Measurements from ENCODE around the gene CYBC1.

CYBC1 gene

DNA sequence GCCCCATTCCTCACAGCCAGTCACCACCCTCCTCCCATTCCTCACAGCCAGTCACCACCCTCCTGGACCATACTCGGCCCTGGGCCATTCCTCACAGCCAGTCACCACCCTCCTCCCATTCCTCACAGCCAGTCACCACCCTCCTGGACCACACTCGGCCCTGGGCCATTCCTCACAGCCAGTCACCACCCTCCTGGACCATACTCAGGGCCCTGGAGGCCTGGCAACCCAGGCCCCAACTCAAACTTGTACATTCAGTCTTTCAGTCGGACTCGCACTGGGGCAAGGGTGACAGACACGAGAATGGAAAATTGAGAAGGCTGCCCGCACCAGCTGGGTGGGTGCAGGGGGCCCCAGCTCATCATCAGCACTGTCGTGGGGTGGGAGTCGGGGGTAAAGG, 38.6 kb upstream of the CYBC1 start:
- no peak overlapping the region for H3K4me3 ChIP-seq (ENCODE audit: low read depth, low read length)
- no peak for DNase-seq (ENCODE audit: low read depth)

DNA sequence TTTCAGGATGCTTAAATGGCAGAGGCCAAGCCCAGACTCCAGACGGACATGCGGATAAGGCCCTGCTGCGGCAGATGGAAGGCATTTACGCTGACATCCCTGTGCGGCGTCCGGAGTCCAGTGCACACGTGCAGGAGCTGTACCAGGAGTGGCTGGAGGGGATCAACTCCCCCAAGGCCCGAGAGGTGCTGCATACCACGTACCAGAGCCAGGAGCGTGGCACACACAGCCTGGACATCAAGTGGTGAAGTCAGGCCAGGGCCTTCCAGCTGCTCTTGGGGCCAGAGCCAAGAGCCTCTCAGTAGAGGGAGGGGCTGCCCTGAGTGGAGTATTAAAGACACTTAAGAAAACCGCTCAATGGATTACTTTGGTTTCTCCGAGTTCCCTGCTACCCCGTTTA, 37.4 kb upstream of the CYBC1 start:
- DNase-seq (ENCODE audit: low read depth), result no peak
- TF ChIP-seq, protein P1, sequence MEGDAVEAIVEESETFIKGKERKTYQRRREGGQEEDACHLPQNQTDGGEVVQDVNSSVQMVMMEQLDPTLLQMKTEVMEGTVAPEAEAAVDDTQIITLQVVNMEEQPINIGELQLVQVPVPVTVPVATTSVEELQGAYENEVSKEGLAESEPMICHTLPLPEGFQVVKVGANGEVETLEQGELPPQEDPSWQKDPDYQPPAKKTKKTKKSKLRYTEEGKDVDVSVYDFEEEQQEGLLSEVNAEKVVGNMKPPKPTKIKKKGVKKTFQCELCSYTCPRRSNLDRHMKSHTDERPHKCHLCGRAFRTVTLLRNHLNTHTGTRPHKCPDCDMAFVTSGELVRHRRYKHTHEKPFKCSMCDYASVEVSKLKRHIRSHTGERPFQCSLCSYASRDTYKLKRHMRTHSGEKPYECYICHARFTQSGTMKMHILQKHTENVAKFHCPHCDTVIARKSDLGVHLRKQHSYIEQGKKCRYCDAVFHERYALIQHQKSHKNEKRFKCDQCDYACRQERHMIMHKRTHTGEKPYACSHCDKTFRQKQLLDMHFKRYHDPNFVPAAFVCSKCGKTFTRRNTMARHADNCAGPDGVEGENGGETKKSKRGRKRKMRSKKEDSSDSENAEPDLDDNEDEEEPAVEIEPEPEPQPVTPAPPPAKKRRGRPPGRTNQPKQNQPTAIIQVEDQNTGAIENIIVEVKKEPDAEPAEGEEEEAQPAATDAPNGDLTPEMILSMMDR (IDR thresholded peaks at IDR 0.05; ENCODE audit: insufficient read depth, low read depth, low read length, missing control alignments), result no peak

More for the DNA sequence above, 38.6 kb upstream of the CYBC1 start:
- TF ChIP-seq, protein P1 (IDR thresholded peaks at IDR 0.05; ENCODE audit: insufficient read depth, low read depth, low read length, missing control alignments), result no peak

DNA sequence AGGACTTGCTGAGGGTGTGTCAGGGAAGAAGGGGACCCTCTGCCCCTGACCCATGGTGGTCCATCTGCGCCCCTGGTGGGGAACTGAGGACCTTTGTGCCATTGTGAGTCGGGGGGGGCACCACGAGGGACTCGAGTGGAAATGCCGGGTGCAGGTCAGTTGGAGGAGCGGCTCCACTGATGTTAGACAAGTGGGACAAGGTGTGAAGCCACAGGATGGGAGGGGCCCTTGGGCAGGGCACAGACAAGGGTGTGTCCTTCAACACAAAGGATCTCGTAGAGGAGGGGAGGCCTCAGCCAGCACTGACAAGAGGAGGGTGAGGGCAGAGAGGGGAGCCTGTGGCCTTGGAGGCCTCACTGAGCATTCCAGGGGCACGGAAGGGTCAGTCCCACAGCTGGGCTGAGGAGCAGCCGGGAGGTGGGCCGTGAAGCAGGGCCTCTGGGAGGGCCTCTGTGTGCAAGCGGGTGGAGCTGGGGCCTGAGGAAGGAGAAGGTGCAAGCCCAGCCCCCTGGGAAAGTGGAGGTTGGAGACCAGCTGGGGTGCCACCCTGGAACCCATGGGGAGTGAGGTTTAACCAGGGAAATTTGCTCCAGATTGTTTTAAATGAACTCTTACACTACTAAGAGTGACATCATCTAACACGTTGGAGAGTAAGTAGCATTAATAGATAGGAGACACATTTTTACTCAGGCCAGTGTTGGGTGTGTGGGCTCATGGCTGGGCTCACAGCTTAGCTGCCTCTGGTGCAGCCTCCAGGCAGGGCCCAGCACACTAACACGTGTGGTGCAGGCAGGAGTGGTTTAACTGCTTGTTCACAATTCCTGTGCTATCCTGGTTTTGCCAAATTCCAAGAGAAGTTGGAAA, 35.9 kb upstream of the CYBC1 start:
- TF ChIP-seq, protein P1 (IDR thresholded peaks at IDR 0.05; ENCODE audit: insufficient read depth, low read depth, low read length, missing control alignments), result no peak
- DNase-seq (ENCODE audit: low read depth), result no peak
- H3K4me3 ChIP-seq (ENCODE audit: low read depth, low read length), result no peak overlapping the region

More for the DNA sequence above, 37.4 kb upstream of the CYBC1 start:
- H3K4me3 ChIP-seq (ENCODE audit: low read depth, low read length), result no peak overlapping the region

DNA sequence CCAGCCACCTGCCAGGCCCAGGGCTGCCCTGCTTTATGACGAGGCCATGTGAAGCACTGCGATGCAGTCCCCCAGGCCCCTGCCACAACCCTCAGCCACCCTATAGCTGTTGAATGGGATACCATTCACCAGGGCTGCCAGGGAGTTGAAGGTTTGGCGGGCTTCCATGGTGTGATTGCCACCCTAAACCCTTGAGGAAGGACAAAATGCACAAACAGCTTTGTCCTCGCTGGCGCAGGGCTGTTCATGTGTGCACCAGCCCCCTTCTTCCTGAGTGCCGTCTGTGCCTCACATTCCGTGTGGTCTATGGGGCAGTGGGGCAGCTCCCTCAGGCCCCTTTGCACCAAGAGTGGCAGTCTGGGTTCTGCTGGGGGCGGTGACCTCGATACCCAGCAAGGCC, 33.3 kb upstream of the CYBC1 start:
- TF ChIP-seq, protein P1 (IDR thresholded peaks at IDR 0.05; ENCODE audit: insufficient read depth, low read depth, low read length, missing control alignments), result no peak
- DNase-seq (ENCODE audit: low read depth), result no peak
- no peak overlapping the region for H3K4me3 ChIP-seq (ENCODE audit: low read depth, low read length)

DNA sequence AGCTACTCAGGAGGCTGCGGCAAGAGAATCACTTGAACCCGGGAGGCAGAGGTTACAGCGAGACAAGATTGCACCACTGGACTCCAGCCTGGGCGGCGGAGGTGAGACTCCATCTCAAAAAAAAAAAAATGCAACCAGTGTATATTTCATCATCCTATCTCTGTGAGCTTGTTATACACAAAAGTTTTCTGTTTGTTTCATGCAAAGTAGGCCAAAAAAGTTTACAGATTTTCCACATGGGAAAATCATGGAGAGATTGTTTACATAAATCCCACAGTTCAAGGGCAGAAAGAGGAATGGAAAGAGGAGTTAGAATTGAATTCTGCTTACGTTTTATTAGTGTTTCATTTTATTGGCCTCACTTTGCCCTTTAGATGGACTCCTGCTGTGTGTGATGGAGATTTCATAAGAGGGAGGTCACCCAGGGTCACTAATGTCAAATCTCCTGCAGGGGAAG, 32.7 kb upstream of the CYBC1 start:
- no peak for DNase-seq (ENCODE audit: low read depth)

DNA sequence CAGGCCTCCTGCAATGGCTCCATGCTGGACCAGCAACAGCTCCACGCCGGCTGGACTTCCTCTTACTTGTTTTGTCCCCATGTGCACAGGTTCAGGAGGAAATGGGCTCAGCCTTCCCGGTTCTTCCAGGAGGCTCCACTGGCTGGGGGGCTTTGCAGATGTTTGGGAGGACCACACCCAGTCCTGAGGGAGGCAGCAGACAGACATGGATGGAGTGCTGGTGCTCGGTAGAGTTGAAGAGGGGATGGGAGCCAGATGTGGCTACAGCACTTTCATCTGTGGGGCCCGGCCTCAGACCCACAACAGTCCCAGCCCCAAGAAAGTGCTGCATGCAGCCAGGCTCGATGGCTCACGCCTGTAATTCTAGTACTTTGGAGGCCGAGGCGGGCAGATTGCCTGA, 29.8 kb upstream of the CYBC1 start:
- TF ChIP-seq, protein P1 (IDR thresholded peaks at IDR 0.05; ENCODE audit: insufficient read depth, low read depth, low read length, missing control alignments), result no peak
- no peak overlapping the region for H3K4me3 ChIP-seq (ENCODE audit: low read depth, low read length)
- no peak for DNase-seq (ENCODE audit: low read depth)

More for the DNA sequence above, 32.7 kb upstream of the CYBC1 start:
- no peak overlapping the region for H3K4me3 ChIP-seq (ENCODE audit: low read depth, low read length)
- TF ChIP-seq, protein P1 (IDR thresholded peaks at IDR 0.05; ENCODE audit: insufficient read depth, low read depth, low read length, missing control alignments), result no peak
